Colonic mucosa (tissue), 4 donors: ENCODE data around the gene CD58. TPM values are rescaled to one million over a fixed set of nuclear protein-coding genes. Genes with fewer than 3 reads are reported as not detected.
A peak's percentile ranks its signal among the peaks of the same experiment; 100 is the strongest.

Experiments used
- DNase-seq: peaks from one replicate; pipeline ENCODE4 v3.0.0-alpha.2; 2020
- H3K27ac ChIP-seq: fragments of 200-600 bp; one replicate; pipeline ENCODE4 v1.8.0; 2021
- H3K27me3 ChIP-seq: fragments of 200-600 bp; one replicate; pipeline ENCODE4 v1.8.0; 2021
- H3K36me3 ChIP-seq: fragments of 200-600 bp; one replicate; pipeline ENCODE4 v1.8.0; 2021
- H3K4me1 ChIP-seq: fragments of 200-600 bp; one replicate; pipeline ENCODE4 v1.8.0; 2021; ENCODE audit warnings: mild to moderate bottlenecking
- H3K4me3 ChIP-seq: fragments of 200-600 bp; one replicate; pipeline ENCODE4 v1.8.0; 2021
- H3K9ac ChIP-seq, 2 donors: one replicate each; pipeline ENCODE4 v1.7.0; 2013; ENCODE audit warnings: control low read depth in 2 of 2, low read depth in 2 of 2, low read length in 2 of 2
- H3K9me3 ChIP-seq: fragments of 200-600 bp; one replicate; pipeline ENCODE4 v1.8.0; 2021
- CTCF ChIP-seq: fragments of 200-600 bp; IDR thresholded peaks from one replicate; pipeline ENCODE4 v1.8.0; 2022; ENCODE audit warnings: antibody characterized with exemption, mild to moderate bottlenecking
- intact Hi-C: fragments of 100-400 bp; cut with DNase I; formaldehyde crosslinking; loops from one replicate; pipeline ENCODE4 v1.14.1; 2022
- total RNA-seq, 2 donors: library from RNA; stranded (reverse); fragmentation: NEBNext Ultra II Directional in 1 of 2; extraction: Animal tissue kit (Norgen Biotek cat#: 25700) in 1 of 2; gene quantifications; one replicate each; pipeline ENCODE4 v1.2.1, GENCODE V29; 2021
- donor health status: healthy.
- donor health status: DM: no; HTN: no; CAD: no.
- donor health status: DM: no; HTN: no; CAD: no.

The CD58 gene
- total RNA-seq, 2 donors from 2014 or later: 16.1 to 25.9 TPM

- Histone ChIP-seq H3K27ac (no peak overlapping the region), H3K4me1 (no peaks in the 10 kb centered on the region), H3K9me3 (no peaks in the 10 kb centered on the region), H3K36me3 (no peaks in the 10 kb centered on the region), H3K9ac (no peak overlapping the region), H3K27me3 (no peaks in the 10 kb centered on the region), H3K4me3 (no peak overlapping the region)
- TF ChIP-seq CTCF: no peak
- no peak for DNase-seq
- intact Hi-C loops: no loop called here
Measured at GRCh38 chr1:116579259-116579875, 8.5 kb upstream of the CD58 start.

- Histone ChIP-seq H3K36me3 (no peaks in the 10 kb centered on the region), H3K27me3 (no peaks in the 10 kb centered on the region), H3K4me3 (no peak overlapping the region), H3K9ac (no peak overlapping the region), H3K9me3 (no peaks in the 10 kb centered on the region), H3K27ac (no peak overlapping the region), H3K4me1 (no peaks in the 10 kb centered on the region)
- no peak for TF ChIP-seq CTCF
- intact Hi-C loops: no loop called here
- no peak for DNase-seq
Measured at GRCh38 chr1:116578581-116578980, 7.8 kb upstream of the CD58 start.

- no peak for TF ChIP-seq CTCF
- DNase-seq: no peak
- Histone ChIP-seq H3K4me1 (no peaks in the 10 kb centered on the region), H3K36me3 (no peaks in the 10 kb centered on the region), H3K27ac (no peak overlapping the region), H3K27me3 (no peaks in the 10 kb centered on the region), H3K4me3 (no peak overlapping the region), H3K9me3 (no peaks in the 10 kb centered on the region), H3K9ac (no peak overlapping the region)
- intact Hi-C loops: no loop called here
Measured at GRCh38 chr1:116577759-116578314, 7.0 kb upstream of the CD58 start.

- no peaks in the 10 kb centered on the region for H3K36me3 ChIP-seq
- H3K27ac ChIP-seq: no peak overlapping the region
- intact Hi-C loops: loop anchor here (2.0 to 5.0 kb wide), 2 partner anchors 98 to 483 kb away; no protein-coding TSS in a partner anchor
- H3K27me3 ChIP-seq: no peaks in the 10 kb centered on the region
- no peak overlapping the region for H3K9ac ChIP-seq
- H3K4me1 ChIP-seq: no peaks in the 10 kb centered on the region
- H3K9me3 ChIP-seq: no peaks in the 10 kb centered on the region
- TF ChIP-seq CTCF: peak; percentile 92
- DNase-seq: peak; percentile 69
- H3K4me3 ChIP-seq: no peak overlapping the region
Measured at GRCh38 chr1:116574581-116575291, 3.9 kb upstream of the CD58 start.

GRCh38 chr1:116573431-116574095 lies 2.7 kb upstream of the CD58 start:
- H3K9me3 ChIP-seq: no peaks in the 10 kb centered on the region
- H3K4me3 ChIP-seq: no peak overlapping the region
- intact Hi-C loops: loop anchor here (2.0 to 5.0 kb wide), 2 partner anchors 99 to 484 kb away; no protein-coding TSS in a partner anchor
- H3K4me1 ChIP-seq: no peaks in the 10 kb centered on the region
- TF ChIP-seq CTCF: no peak
- H3K9ac ChIP-seq: no peak overlapping the region
- no peak for DNase-seq
- no peaks in the 10 kb centered on the region for H3K27me3 ChIP-seq
- H3K36me3 ChIP-seq: no peaks in the 10 kb centered on the region
- H3K27ac ChIP-seq: no peak overlapping the region
